Central memory CD8-positive, alpha-beta T cell (primary cell): ENCODE data around the gene HOXC6.

Source experiments
- ATAC-seq: fragments of 150-1000 bp; cut with Tn5 transposase; replicated peaks from 2 replicates; pipeline ENCODE4 v1.10.0; 2022; ENCODE audit warnings: mild to moderate bottlenecking, moderate FRiP score, moderate number of reproducible peaks; ENCODE audit not compliant: poor library complexity, severe bottlenecking; ENCODE audit errors: extremely low read depth
- DNase-seq, 2 donors: peaks; one replicate each; pipeline ENCODE4 v3.0.0; 2021; ENCODE audit warnings: low spot score in 2 of 2
- H3K27ac Mint-ChIP-seq: one replicate; pipeline ENCODE4 v1.8.0; 2022; ENCODE audit warnings: low read depth, mild to moderate bottlenecking, moderate library complexity, mixed read lengths
- H3K27me3 Mint-ChIP-seq: one replicate; pipeline ENCODE4 v1.8.0; 2022; ENCODE audit warnings: mixed read lengths
- H3K36me3 Mint-ChIP-seq: one replicate; pipeline ENCODE4 v1.8.0; 2022; ENCODE audit warnings: mild to moderate bottlenecking, moderate library complexity, mixed read lengths; ENCODE audit not compliant: insufficient read depth
- H3K4me1 Mint-ChIP-seq: one replicate; pipeline ENCODE4 v1.8.0; 2022; ENCODE audit warnings: mixed read lengths
- H3K4me3 Mint-ChIP-seq: one replicate; pipeline ENCODE4 v1.8.0; 2022; ENCODE audit warnings: mild to moderate bottlenecking, moderate library complexity, mixed read lengths
- H3K9me3 Mint-ChIP-seq: one replicate; pipeline ENCODE4 v1.8.0; 2022; ENCODE audit warnings: mixed read lengths

HOXC6 gene

DNA sequence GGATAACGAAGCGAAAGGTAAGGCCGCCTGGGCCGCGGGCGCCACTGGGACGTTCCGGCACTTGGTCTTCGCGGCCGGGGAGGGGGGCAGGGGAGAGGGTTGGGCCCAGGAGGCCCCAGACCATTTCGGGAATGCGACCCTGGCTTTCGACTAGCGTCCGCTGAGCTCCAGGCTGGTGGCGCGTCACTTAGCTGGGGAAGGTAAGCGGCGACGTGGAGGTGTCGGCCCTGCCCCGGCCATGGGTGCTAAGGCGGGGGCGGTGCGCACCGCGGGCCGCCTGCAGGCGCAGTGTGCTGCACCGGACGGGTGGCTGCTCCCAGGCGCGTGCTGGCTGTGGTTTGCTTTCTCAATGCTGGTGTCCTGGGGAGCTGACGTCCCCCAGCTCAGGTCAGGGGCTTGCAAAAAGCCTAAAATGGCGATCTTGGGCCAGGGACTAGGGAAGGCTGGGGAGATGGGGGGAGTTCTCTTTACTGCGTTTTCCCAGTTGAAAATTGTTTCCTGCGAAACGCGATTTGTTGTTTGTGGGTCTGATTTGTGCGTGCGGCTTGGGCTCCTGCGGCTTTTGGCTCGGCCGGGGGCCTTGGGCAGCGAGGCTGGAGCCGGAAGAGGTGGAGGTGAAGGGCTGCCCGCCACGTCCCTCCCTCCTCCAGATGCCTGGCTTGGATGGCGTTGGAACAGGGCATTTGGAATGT lies 42.1 kb upstream of the HOXC6 start:
- peak overlapping the region; percentile 69 for H3K27ac Mint-ChIP-seq
- H3K9me3 Mint-ChIP-seq = no peaks in the 10 kb centered on the region
- H3K27me3 Mint-ChIP-seq = peaks cover 99% of the 10 kb centered on the region
- peak overlapping the region; percentile 37 for H3K4me3 Mint-ChIP-seq
- peaks cover 27% of the 10 kb centered on the region for H3K36me3 Mint-ChIP-seq
- no peak for ATAC-seq
- no peak for DNase-seq
- peaks cover 47% of the 10 kb centered on the region for H3K4me1 Mint-ChIP-seq

DNA sequence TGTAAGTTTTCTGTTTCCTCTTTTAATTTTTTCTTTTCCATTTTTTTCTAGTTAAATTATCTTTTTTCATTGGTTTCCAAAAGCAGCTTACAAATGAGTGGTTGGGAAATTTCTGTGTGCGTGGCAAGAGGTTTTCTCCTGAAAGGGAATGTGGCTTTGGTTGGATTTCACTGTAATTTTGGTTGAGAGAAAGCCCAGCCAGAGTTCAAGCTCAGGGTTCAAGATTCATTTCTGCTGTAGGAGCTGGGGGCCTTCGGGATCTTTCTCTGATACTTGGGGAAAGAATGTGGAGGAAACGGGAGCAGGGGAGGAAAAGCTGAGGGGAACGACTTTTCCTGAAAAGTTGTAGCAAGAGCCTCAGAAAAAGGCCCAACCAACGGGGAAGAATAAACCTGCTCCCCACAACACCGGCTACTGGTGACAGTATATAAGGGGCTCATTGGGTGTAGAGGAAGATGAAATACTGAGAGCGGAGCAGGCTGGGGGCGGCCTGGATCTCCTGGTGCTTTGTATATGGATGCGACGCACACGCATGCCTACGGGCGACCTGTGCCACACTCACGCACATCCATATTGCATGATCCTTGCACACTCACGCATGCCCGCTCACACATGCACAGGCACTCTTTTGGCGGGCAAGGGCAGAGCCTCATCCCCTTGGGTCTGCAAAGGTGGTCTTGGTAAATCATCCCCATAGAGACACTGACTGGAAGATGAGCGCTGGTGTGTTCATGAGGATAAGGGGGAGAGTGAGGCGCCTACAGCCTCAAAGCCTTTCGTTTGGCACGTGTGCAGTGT lies 41.4 kb upstream of the HOXC6 start:
- Mint-ChIP-seq H3K4me1 (peaks cover 47% of the 10 kb centered on the region), H3K4me3 (peak overlapping the region; percentile 37), H3K36me3 (peaks cover 28% of the 10 kb centered on the region), H3K9me3 (no peaks in the 10 kb centered on the region), H3K27me3 (peaks cover 99% of the 10 kb centered on the region), H3K27ac (peak overlapping the region; percentile 69)
- no peak for ATAC-seq
- no peak for DNase-seq

DNA sequence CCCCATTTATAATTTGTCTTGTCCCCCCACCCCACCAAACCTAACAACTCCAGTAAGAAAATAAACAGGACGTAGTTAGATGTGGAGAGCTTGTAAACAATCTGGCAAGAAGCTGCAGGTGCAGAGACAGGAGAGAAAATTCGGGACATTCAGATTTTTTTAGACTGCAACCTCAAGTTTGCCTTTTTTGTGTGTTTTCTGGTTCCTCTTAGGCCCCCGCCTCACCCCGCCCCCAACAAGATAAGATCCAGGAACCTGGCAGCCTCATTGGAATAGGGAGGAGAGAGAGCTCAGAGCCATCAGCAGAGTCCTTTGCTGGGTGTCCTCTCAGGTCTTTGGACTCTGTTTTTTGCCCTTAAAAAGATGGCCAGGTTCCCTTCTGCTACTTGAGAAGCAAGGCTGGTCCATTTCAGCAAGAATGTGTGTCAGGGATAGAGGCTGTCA lies 40.4 kb upstream of the HOXC6 start:
- H3K27me3 Mint-ChIP-seq = peaks cover 99% of the 10 kb centered on the region
- H3K9me3 Mint-ChIP-seq = no peaks in the 10 kb centered on the region
- H3K4me1 Mint-ChIP-seq = peaks cover 47% of the 10 kb centered on the region
- H3K36me3 Mint-ChIP-seq = peaks cover 29% of the 10 kb centered on the region
- DNase-seq (no peak), ATAC-seq (no peak)
- H3K27ac Mint-ChIP-seq = no peak overlapping the region
- no peak overlapping the region for H3K4me3 Mint-ChIP-seq

GRCh38 chr12:53988541-53989226 lies 39.6 kb upstream of the HOXC6 start:
- Mint-ChIP-seq H3K9me3 (no peaks in the 10 kb centered on the region), H3K4me3 (peak overlapping the region; percentile 44), H3K27me3 (peaks cover 99% of the 10 kb centered on the region), H3K27ac (no peak overlapping the region), H3K36me3 (peaks cover 27% of the 10 kb centered on the region), H3K4me1 (peaks cover 51% of the 10 kb centered on the region)
- no peak for DNase-seq
- ATAC-seq = no peak

DNA sequence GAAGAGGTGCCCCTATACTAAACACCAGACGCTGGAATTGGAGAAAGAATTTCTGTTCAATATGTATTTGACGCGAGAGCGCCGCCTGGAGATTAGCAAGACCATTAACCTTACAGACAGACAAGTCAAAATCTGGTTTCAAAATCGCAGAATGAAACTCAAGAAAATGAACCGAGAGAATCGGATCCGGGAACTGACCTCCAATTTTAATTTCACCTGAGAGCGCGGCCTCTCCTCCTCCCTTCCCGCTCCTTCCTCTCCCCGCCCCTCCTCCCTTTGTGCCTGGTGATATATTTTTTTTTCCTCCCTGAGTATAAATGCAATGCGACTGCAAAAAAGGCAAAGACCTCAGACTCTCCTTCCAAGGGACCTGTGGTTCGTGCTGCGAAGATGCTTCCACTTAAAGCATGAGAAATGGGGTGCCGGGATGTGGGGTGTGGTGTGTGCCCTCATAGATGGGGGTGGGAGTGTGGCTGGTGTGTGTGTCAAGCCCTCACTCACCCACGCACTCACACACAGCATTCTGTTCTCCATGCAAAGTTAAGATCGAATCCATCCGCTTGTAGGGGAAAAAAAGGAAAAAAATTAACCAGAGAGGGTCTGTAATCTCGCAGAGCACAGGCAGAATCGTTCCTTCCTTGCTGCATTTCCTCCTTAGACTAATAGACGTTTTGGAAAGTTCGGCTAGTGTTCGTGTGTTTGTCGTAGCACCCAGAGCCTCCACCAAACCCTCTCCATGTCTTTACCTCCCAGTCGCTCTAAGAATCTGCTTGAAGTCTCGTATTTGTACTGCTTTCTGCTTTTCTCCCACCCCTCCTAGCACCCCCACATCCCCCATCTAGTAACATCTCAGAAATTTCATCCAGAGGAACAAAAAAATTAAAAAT lies 38.8 kb upstream of the HOXC6 start:
- H3K9me3 Mint-ChIP-seq = no peaks in the 10 kb centered on the region
- peaks cover 100% of the 10 kb centered on the region for H3K27me3 Mint-ChIP-seq
- DNase-seq (no peak), ATAC-seq (no peak)
- H3K4me1 Mint-ChIP-seq = peaks cover 58% of the 10 kb centered on the region
- H3K36me3 Mint-ChIP-seq = peaks cover 27% of the 10 kb centered on the region
- H3K27ac Mint-ChIP-seq = no peak overlapping the region
- peak overlapping the region; percentile 44 for H3K4me3 Mint-ChIP-seq

- ATAC-seq (no peak), DNase-seq (no peak)
- Mint-ChIP-seq H3K9me3 (no peaks in the 10 kb centered on the region), H3K27ac (no peak overlapping the region), H3K4me3 (peak overlapping the region; percentile 44), H3K4me1 (peaks cover 58% of the 10 kb centered on the region), H3K36me3 (peaks cover 25% of the 10 kb centered on the region), H3K27me3 (peaks cover 100% of the 10 kb centered on the region)
Observed at GRCh38 chr12:53990311-53991076, 37.7 kb upstream of the HOXC6 start.

- Mint-ChIP-seq H3K27me3 (peaks cover 100% of the 10 kb centered on the region), H3K4me1 (peaks cover 60% of the 10 kb centered on the region), H3K4me3 (no peak overlapping the region), H3K36me3 (peaks cover 23% of the 10 kb centered on the region), H3K27ac (no peak overlapping the region), H3K9me3 (no peaks in the 10 kb centered on the region)
- ATAC-seq = no peak
- no peak for DNase-seq
Observed at GRCh38 chr12:53991077-53991460, 37.2 kb upstream of the HOXC6 start.

DNA sequence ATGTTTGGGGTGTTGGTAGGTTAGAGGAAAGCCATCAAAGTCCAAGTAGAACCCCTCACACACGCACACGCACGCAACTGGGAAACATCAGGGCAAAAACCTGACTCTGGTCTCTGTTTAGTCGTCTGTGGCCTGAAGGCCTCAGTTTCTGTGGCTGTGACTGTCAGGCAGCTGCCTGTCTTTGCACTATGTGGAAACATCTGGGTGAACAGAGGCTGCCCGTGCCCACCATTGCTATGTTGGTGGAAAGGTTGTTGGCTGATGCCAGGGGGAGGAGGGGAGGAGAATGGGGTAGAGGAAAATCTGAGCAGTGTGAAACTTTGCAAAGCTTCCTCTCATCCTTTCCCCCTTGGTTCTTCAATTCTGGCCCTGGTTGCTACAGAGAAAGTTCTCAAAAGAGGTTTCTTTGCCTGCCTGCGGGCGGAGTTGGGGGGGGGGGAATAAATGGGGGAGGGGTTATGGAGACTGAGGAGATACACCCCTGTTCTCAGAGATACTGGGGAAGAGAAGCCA lies 35.8 kb upstream of the HOXC6 start:
- no peak overlapping the region for H3K4me3 Mint-ChIP-seq
- peaks cover 100% of the 10 kb centered on the region for H3K27me3 Mint-ChIP-seq
- no peaks in the 10 kb centered on the region for H3K9me3 Mint-ChIP-seq
- H3K27ac Mint-ChIP-seq = no peak overlapping the region
- H3K36me3 Mint-ChIP-seq = peaks cover 23% of the 10 kb centered on the region
- peaks cover 55% of the 10 kb centered on the region for H3K4me1 Mint-ChIP-seq
- DNase-seq (no peak), ATAC-seq (no peak)

DNA sequence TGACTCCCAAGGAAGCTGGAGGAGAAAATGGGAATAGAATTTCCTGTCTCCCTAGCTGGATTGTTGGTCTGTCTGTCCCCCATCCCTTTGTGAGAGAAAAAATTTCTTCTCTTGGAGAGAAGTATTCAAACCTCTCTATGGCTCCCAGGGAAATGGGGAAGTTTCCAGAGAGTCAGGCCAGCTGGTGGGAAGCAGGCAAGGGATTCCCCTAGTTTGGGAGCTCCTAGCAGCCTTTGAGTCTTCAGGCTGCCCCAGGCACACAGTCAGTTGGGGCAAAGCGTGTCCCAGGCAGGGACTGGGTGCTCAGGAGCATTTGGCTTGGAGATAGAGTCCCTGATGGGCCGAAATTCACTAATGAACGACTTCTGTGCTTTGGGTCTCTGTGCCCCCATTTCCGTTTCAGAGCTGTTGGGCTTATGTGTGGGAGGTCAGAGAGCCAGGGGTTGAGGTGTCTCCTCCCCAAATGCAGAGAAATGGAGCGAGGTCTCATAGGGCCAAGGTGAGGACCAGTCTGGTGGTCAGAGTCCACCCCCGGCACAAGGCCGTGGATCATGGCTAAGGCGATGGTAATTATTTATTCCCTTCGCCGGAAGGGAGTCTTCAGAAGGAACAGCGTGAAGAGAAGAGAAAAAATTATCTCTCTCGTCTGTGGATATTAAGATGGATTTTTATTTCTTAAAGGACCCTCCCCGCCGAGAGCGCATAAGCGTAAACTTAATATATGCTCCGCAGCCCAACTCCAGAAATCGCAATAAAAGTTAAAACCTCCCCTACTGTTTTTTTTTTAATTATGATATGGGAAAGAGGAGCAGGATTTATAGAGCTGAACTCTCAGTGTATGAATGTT lies 34.9 kb upstream of the HOXC6 start:
- H3K9me3 Mint-ChIP-seq = no peaks in the 10 kb centered on the region
- ATAC-seq = no peak
- peaks cover 23% of the 10 kb centered on the region for H3K36me3 Mint-ChIP-seq
- no peak for DNase-seq
- H3K4me3 Mint-ChIP-seq = peak overlapping the region; percentile 73
- H3K4me1 Mint-ChIP-seq = peaks cover 56% of the 10 kb centered on the region
- H3K27me3 Mint-ChIP-seq = peaks cover 100% of the 10 kb centered on the region
- H3K27ac Mint-ChIP-seq = peak overlapping the region; percentile 75

GRCh38 chr12:53994009-53994263 lies 34.3 kb upstream of the HOXC6 start:
- ATAC-seq (no peak), DNase-seq (no peak)
- H3K9me3 Mint-ChIP-seq = no peaks in the 10 kb centered on the region
- H3K4me3 Mint-ChIP-seq = peak overlapping the region; percentile 73
- H3K4me1 Mint-ChIP-seq = peaks cover 50% of the 10 kb centered on the region
- peaks cover 100% of the 10 kb centered on the region for H3K27me3 Mint-ChIP-seq
- H3K36me3 Mint-ChIP-seq = peaks cover 24% of the 10 kb centered on the region
- H3K27ac Mint-ChIP-seq = peak overlapping the region; percentile 75
